Smooth muscle cell (in vitro differentiated cells): ENCODE data around the gene RASL10B. TPM values are rescaled to one million over a fixed set of nuclear protein-coding genes. Genes with fewer than 3 reads are reported as not detected.

Experiments used
- DNase-seq: peaks from one replicate; lab custom pipeline; 2025; ENCODE audit not compliant: unreplicated experiment; lab: John Stamatoyannopoulos, UW
- H2AFZ ChIP-seq: fragments of 200-600 bp; sonication (generic); 2 replicates; pipeline ENCODE4 v1.6.0; 2016; ENCODE audit warnings: antibody characterized with exemption, low read depth, mild to moderate bottlenecking
- H3F3A ChIP-seq: fragments of 200-600 bp; sonication (generic); 2 replicates; pipeline ENCODE4 v1.6.0; 2017; ENCODE audit warnings: antibody characterized with exemption, low read depth
- H3K27ac ChIP-seq: fragments of 200-600 bp; sonication (generic); 2 replicates; pipeline ENCODE4 v1.5.1; 2016; ENCODE audit warnings: low read depth, mild to moderate bottlenecking
- H3K27me3 ChIP-seq: fragments of 200-600 bp; sonication (generic); 2 replicates; pipeline ENCODE4 v1.6.1; 2016; ENCODE audit warnings: low read depth, mild to moderate bottlenecking
- H3K36me3 ChIP-seq: fragments of 200-600 bp; sonication (generic); 2 replicates; pipeline ENCODE4 v1.5.1; 2016; ENCODE audit warnings: low read depth
- H3K4me1 ChIP-seq: fragments of 200-600 bp; sonication (generic); 2 replicates; pipeline ENCODE4 v1.5.1; 2016; ENCODE audit warnings: low read depth
- H3K4me2 ChIP-seq: fragments of 200-600 bp; sonication (generic); 2 replicates; pipeline ENCODE4 v1.6.0; 2016; ENCODE audit warnings: mild to moderate bottlenecking
- H3K4me3 ChIP-seq: fragments of 200-600 bp; sonication (generic); 2 replicates; pipeline ENCODE4 v1.5.1; 2016; ENCODE audit warnings: mild to moderate bottlenecking
- H3K79me2 ChIP-seq: fragments of 200-600 bp; sonication (generic); 2 replicates; pipeline ENCODE4 v1.6.0; 2016; ENCODE audit warnings: low read depth, mild to moderate bottlenecking
- H3K9ac ChIP-seq: fragments of 200-600 bp; sonication (generic); 2 replicates; pipeline ENCODE4 v1.6.0; 2016; ENCODE audit warnings: low read depth
- H3K9me3 ChIP-seq: fragments of 200-600 bp; sonication (generic); replicated peaks from 2 replicates; pipeline ENCODE4 v1.5.1; 2016; ENCODE audit warnings: low read depth
- H4K20me1 ChIP-seq: fragments of 200-600 bp; sonication (generic); 2 replicates; pipeline ENCODE4 v1.6.0; 2016; ENCODE audit warnings: low read depth
- WGBS: methylation state at CpG from one replicate; pipeline ENCODE4 v1.1.7; 2016; ENCODE audit warnings: low lambda C conversion rate; 5-methylcytosine and 5-hydroxymethylcytosine counted together
- polyA plus RNA-seq: library from polyadenylated mRNA; unstranded; fragments of >200 nt; fragmentation: Nextera tagmentation; extraction: Ambion mirVana; gene quantifications from 2 replicates; pipeline ENCODE4 v1.2.1, GENCODE V29; 2016
- total RNA-seq: library from RNA; depleted of rRNA; stranded (reverse); fragments of >200 nt; gene quantifications from 2 replicates; pipeline ENCODE4 v1.2.3, GENCODE V29; 2014
- TF ChIP-seq, protein P1 (sequence below): fragments of 200-600 bp; sonication (generic); IDR thresholded peaks from 2 replicates; pipeline ENCODE4 v1.5.1; 2017; ENCODE audit warnings: borderline replicate concordance, mild to moderate bottlenecking, antibody characterized with exemption; ENCODE audit not compliant: insufficient read depth, poor library complexity, severe bottlenecking

RASL10B gene
- total and polyA plus RNA-seq, 2 experiments from 2014 or later, result 8.2 to 18.6 TPM

DNA sequence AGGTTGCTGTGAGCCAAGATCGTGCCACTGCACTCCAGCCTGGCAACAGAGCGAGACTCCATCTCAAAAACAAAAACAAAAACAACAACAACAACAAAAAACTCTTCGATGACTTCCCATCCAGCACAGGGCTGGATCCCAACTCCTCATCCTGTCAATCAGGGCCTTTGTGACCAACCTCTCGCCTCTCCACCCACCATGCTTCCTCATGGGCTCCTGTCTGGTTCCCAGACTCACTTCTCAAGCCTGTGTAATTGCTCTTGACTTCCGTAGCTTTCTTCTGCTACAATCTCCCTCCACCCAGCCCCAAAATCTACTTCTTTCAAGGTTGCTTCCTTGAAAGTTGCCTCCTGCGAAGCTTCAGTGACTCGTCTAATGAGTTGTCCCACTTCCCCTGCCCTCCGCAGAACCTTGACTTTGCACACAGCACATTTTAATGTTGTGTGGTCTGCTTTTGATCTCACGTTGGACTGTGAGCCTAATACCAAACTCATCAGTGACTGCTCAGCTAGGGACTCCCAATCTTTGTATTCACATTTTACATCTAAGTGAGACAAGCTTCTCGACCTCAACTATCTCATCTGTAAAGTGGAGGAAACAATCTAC lies 936 bp upstream of the RASL10B start:
- peaks cover 19% of the 10 kb centered on the region for H3F3A ChIP-seq
- DNase-seq, result no peak
- no peaks in the 10 kb centered on the region for H3K27me3 ChIP-seq
- TF ChIP-seq, protein P1, sequence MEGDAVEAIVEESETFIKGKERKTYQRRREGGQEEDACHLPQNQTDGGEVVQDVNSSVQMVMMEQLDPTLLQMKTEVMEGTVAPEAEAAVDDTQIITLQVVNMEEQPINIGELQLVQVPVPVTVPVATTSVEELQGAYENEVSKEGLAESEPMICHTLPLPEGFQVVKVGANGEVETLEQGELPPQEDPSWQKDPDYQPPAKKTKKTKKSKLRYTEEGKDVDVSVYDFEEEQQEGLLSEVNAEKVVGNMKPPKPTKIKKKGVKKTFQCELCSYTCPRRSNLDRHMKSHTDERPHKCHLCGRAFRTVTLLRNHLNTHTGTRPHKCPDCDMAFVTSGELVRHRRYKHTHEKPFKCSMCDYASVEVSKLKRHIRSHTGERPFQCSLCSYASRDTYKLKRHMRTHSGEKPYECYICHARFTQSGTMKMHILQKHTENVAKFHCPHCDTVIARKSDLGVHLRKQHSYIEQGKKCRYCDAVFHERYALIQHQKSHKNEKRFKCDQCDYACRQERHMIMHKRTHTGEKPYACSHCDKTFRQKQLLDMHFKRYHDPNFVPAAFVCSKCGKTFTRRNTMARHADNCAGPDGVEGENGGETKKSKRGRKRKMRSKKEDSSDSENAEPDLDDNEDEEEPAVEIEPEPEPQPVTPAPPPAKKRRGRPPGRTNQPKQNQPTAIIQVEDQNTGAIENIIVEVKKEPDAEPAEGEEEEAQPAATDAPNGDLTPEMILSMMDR, result no peak
- H3K4me3 ChIP-seq, result no peak overlapping the region
- no peak overlapping the region for H2AFZ ChIP-seq
- no peaks in the 10 kb centered on the region for H3K79me2 ChIP-seq
- H3K36me3 ChIP-seq, result no peaks in the 10 kb centered on the region
- H3K4me1 ChIP-seq, result peaks cover 30% of the 10 kb centered on the region
- no peaks in the 10 kb centered on the region for H3K9me3 ChIP-seq
- H3K9ac ChIP-seq, result no peak overlapping the region
- 63% methylated on average over 10 of the region's 10 CpGs for whole genome bisulfite sequencing
- H3K27ac ChIP-seq, result no peak overlapping the region
- peak overlapping the region; percentile 96 for H3K4me2 ChIP-seq
- peaks cover 14% of the 10 kb centered on the region for H4K20me1 ChIP-seq

DNA sequence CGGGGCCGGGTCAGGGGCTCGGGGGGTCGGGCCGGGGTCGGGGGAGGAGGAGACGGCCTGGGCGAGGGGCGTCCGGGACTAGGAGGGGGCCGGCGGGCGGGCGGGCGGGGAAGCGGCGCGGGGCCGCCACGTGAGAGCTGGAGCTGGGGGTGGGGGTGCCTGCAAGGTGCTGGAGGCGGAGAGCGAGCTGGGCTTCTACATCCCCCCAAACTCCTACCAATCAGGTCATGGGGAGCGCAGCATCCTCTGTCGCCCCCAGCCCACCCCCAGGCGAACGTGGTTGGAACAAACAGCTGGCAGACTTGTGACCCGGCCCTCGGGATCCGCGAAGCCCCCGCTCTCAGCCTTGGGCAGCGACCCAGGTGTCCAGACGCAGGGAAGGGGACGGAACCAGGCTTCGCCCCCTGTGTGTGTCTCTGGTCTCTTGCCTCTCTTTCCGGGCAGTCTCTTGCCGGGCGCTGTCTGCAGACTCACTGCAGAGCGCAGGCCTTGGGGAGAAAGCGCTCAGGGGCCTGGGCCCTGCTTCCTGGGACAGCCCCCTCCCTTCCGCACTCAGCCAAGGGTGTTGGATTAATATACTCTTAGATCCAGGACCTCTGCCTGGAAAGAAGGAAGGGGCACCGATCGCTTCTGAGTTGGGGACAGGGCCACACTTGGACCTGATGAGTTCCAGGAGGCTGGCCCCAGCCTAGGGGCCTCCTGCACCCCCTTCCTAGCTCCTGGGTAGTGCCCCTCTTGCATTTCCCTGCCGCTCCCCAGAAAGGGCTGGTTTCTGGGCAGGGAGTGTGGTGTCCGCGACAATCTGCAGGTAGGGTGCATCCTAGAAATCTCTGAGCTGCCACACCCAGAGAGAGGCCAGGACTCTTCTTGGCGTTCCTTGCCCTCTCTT lies 722 bp downstream of the RASL10B start:
- TF ChIP-seq, protein P1, result no peak
- Histone ChIP-seq H3K9ac (peak overlapping the region; percentile 51), H3K4me3 (peak overlapping the region; percentile 89), H4K20me1 (peaks cover 1% of the 10 kb centered on the region), H3K79me2 (no peaks in the 10 kb centered on the region), H3K4me2 (peak overlapping the region; percentile 96), H3K36me3 (no peaks in the 10 kb centered on the region), H3K27me3 (no peaks in the 10 kb centered on the region), H3K4me1 (peaks cover 21% of the 10 kb centered on the region), H3F3A (peaks cover 6% of the 10 kb centered on the region), H3K9me3 (no peaks in the 10 kb centered on the region), H3K27ac (no peak overlapping the region), H2AFZ (peak overlapping the region; percentile 24)
- no peak for DNase-seq
- 8% methylated on average over 39 of the region's 47 CpGs for WGBS

DNA sequence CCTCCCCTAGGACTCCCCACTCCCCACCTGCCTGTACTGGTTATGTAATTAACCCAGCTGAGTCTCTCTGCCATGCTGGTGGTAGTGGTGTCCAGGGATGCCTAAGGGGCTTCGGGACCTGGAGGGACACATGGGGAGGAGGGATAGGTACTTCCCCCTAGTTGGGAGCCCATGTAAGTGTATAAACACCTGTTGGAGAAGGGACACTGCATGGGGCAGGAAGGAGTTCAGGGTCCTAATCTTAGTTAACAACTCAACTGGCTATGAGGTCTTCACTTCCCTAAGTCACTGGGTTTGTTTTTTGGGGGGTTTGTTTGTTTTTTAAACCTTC lies 1.3 kb downstream of the RASL10B start:
- H3F3A ChIP-seq, result peaks cover 1% of the 10 kb centered on the region
- H3K4me2 ChIP-seq, result peak overlapping the region; percentile 96
- no peaks in the 10 kb centered on the region for H3K36me3 ChIP-seq
- H3K27ac ChIP-seq, result no peak overlapping the region
- H4K20me1 ChIP-seq, result no peaks in the 10 kb centered on the region
- TF ChIP-seq, protein P1, result no peak
- H2AFZ ChIP-seq, result no peak overlapping the region
- DNase-seq, result no peak
- no peaks in the 10 kb centered on the region for H3K27me3 ChIP-seq
- H3K79me2 ChIP-seq, result no peaks in the 10 kb centered on the region
- 74% methylated on average over 1 of the region's 1 CpG for WGBS
- no peak overlapping the region for H3K9ac ChIP-seq
- no peaks in the 10 kb centered on the region for H3K9me3 ChIP-seq
- H3K4me1 ChIP-seq, result peaks cover 18% of the 10 kb centered on the region
- H3K4me3 ChIP-seq, result no peak overlapping the region
